Measurements from ENCODE around the gene POR.

DNA sequence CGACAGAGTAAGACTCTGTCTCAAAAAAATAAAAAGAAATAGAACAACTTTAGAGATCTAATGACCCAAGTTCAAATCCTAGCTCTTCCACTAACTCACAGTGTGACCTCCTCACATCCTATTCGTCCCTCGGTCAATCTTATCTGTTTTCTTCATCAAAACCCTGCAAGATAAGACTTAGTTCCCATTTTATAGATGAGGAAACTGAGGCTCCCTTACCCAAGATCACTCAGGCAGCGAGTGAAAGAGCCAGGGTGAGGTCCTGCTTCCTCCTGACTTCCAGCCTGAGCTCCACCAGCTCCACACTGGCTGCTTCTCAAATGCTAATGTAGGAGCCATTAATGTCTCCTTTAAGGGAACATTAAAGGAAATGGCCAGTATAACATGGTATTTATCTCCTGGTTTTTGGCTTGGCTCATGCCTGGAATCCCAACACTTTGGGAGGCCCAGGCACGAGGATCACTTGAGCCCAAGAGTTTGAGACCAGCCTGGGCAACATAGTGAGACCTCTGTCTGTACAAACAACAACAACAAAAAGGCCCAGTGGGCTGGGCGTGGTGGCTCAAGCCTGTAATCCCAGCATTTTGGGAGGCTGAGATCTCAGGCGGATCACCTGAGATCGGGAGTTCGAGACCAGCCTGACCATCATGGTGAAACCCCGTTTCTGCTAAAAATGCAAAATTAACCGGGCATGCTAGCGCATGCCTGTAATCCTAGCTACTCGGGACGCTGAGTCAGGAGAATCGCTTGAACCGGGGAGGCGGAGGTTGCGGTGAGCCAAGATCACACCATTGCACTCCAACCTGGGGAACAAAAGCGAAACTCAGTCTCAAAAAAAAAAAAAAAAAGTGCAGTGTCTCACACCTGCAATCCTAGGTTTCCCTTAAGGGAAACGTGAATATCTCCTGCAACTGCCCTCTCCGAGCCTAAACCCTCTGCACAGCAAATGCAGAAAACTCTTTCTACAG, 39.6 kb upstream of the POR start:
- TF ChIP-seq CTCF (conservative IDR thresholded peaks at IDR 0.05; ENCODE audit: low read length) = no peak
- no peak for TF ChIP-seq EZH2phosphoT487 (IDR thresholded peaks at IDR 0.05; ENCODE audit: borderline replicate concordance)

All from Loucy (cell line).